Measurements from ENCODE around the gene MICALL1.

Gene MICALL1

GRCh38 chr22:37924386-37925065 is 18.4 kb downstream of the MICALL1 start:
- DNase-seq (ENCODE audit: low read depth, low spot score), result no peak
- CTCF ChIA-PET, result interaction anchor here (0.8 to 5.2 kb wide), 7 partner anchors 9 to 107 kb away, joined by 3 to 27 read pairs (median 3); no protein-coding TSS in a partner anchor
- H3K4me3 ChIP-seq (ENCODE audit: low read depth, low read length), result no peak overlapping the region
- POLR2A ChIA-PET, result no interaction called here
- TF ChIP-seq CTCF (IDR thresholded peaks at IDR 0.05; ENCODE audit: insufficient read depth, low read length, missing control alignments), result no peak

GRCh38 chr22:37925330-37925729 is 19.2 kb downstream of the MICALL1 start:
- DNase-seq (ENCODE audit: low read depth, low spot score), result no peak
- no peak overlapping the region for H3K4me3 ChIP-seq (ENCODE audit: low read depth, low read length)
- ChIA-PET POLR2A (no interaction called here), CTCF (interaction anchor here (1.0 to 5.2 kb wide), 6 partner anchors 8 to 62 kb away, joined by 3 to 27 read pairs (median 4); no protein-coding TSS in a partner anchor)
- TF ChIP-seq CTCF (IDR thresholded peaks at IDR 0.05; ENCODE audit: insufficient read depth, low read length, missing control alignments), result no peak

GRCh38 chr22:37925767-37926166 is 19.7 kb downstream of the MICALL1 start:
- DNase-seq (ENCODE audit: low read depth, low spot score), result no peak
- CTCF ChIA-PET, result interaction anchor here (1.0 to 5.2 kb wide), 4 partner anchors 7 to 63 kb away, joined by 3 to 27 read pairs (median 10); no protein-coding TSS in a partner anchor
- H3K4me3 ChIP-seq (ENCODE audit: low read depth, low read length), result no peak overlapping the region
- POLR2A ChIA-PET, result interaction anchor here (1.2 kb wide), 1 partner anchor 20 kb away, joined by 3 read pairs; the partner anchor contains the start of gene MICALL1
- no peak for TF ChIP-seq CTCF (IDR thresholded peaks at IDR 0.05; ENCODE audit: insufficient read depth, low read length, missing control alignments)

GRCh38 chr22:37926358-37926757 is 20.3 kb downstream of the MICALL1 start:
- CTCF ChIA-PET, result interaction anchor here (1.7 to 5.2 kb wide), 2 partner anchors 7 to 39 kb away, joined by 6 to 27 read pairs; no protein-coding TSS in a partner anchor
- POLR2A ChIA-PET, result interaction anchor here (1.2 kb wide), 1 partner anchor 20 kb away, joined by 3 read pairs; the partner anchor contains the start of gene MICALL1
- TF ChIP-seq CTCF (IDR thresholded peaks at IDR 0.05; ENCODE audit: insufficient read depth, low read length, missing control alignments), result no peak

GRCh38 chr22:37926771-37927636 is 20.9 kb downstream of the MICALL1 start:
- TF ChIP-seq CTCF (IDR thresholded peaks at IDR 0.05; ENCODE audit: insufficient read depth, low read length, missing control alignments), result no peak
- CTCF ChIA-PET, result interaction anchor here (1.3 kb wide), 1 partner anchor 39 kb away, joined by 5 read pairs; no protein-coding TSS in a partner anchor
- no peak for DNase-seq (ENCODE audit: low read depth, low spot score)
- POLR2A ChIA-PET, result interaction anchor here (1.2 kb wide), 1 partner anchor 21 kb away, joined by 3 read pairs; the partner anchor contains the start of gene MICALL1
- no peak overlapping the region for H3K4me3 ChIP-seq (ENCODE audit: low read depth, low read length)

More at GRCh38 chr22:37926358-37926757, 20.3 kb downstream of the MICALL1 start:
- H3K4me3 ChIP-seq (ENCODE audit: low read depth, low read length), result no peak overlapping the region
- no peak for DNase-seq (ENCODE audit: low read depth, low spot score)

- no peak for TF ChIP-seq CTCF (IDR thresholded peaks at IDR 0.05; ENCODE audit: insufficient read depth, low read length, missing control alignments)
- CTCF ChIA-PET, result interaction anchor here (1.3 kb wide), 1 partner anchor 40 kb away, joined by 5 read pairs; no protein-coding TSS in a partner anchor
- POLR2A ChIA-PET, result no interaction called here
- no peak overlapping the region for H3K4me3 ChIP-seq (ENCODE audit: low read depth, low read length)
- no peak for DNase-seq (ENCODE audit: low read depth, low spot score)
Measured at GRCh38 chr22:37927637-37927936, 21.5 kb downstream of the MICALL1 start.

All from AG04449 (cell line).